Gastroesophageal sphincter (tissue), 4 donors: ENCODE results near the gene NUP188. TPM values are rescaled to one million over a fixed set of nuclear protein-coding genes. Genes with fewer than 3 reads are reported as not detected.

Experiments
- ATAC-seq: fragments of 150-250 bp; one replicate; pipeline ENCODE4 v1.9.1; 2016; ENCODE audit warnings: mild to moderate bottlenecking, moderate library complexity
- H3K27ac ChIP-seq, 4 donors: fragments of 200-600 bp; sonication (generic) in 3 of 4; 1 replicate in 3 of 4; 2 replicates in 1 of 4; pipeline ENCODE4 v1.5.1; 2016 to 2019
- H3K27me3 ChIP-seq: fragments of 200-600 bp; sonication (generic); one replicate; pipeline ENCODE4 v1.5.1; 2019
- H3K36me3 ChIP-seq, 2 donors: fragments of 200-600 bp; sonication (generic); one replicate each; pipeline ENCODE4 v1.5.1; 2019; ENCODE audit warnings: control low read depth in 1 of 2
- H3K4me1 ChIP-seq, 3 donors: fragments of 200-600 bp; sonication (generic); 1 replicate in 2 of 3; 2 replicates in 1 of 3; pipeline ENCODE4 v1.5.1; 2016 to 2019; ENCODE audit warnings: control low read depth in 2 of 3
- H3K4me3 ChIP-seq, 2 donors: fragments of 200-600 bp; sonication (generic); one replicate each; pipeline ENCODE4 v1.5.1; 2019; ENCODE audit warnings: mild to moderate bottlenecking in 1 of 2, moderate library complexity in 1 of 2
- H3K9me3 ChIP-seq, 3 donors: fragments of 200-600 bp; sonication (generic); one replicate each; pipeline ENCODE4 v1.5.1; 2017 to 2019; ENCODE audit warnings: control low read depth in 2 of 3
- CTCF ChIP-seq, 4 experiments: fragments of 200-600 bp in 2 of 4; fragments of 450-650 bp in 2 of 4; sonication (generic) in 1 of 4; IDR thresholded peaks; one replicate each; pipeline ENCODE4 v1.5.1; 2017 to 2019; ENCODE audit warnings: antibody characterized with exemption in 4 of 4, mild to moderate bottlenecking in 2 of 4, moderate library complexity in 2 of 4
- EP300 ChIP-seq: sonication (generic); formaldehyde crosslinking; IDR thresholded peaks from one replicate; pipeline ENCODE4 v1.6.1; 2017; ENCODE audit warnings: antibody characterized with exemption, mild to moderate bottlenecking
- POLR2A ChIP-seq, 2 donors: fragments of 450-650 bp; IDR thresholded peaks; one replicate each; pipeline ENCODE4 v1.6.1; 2017; ENCODE audit warnings: antibody characterized with exemption in 2 of 2, mild to moderate bottlenecking in 2 of 2, moderate library complexity in 1 of 2
- POLR2AphosphoS5 ChIP-seq: sonication (generic); formaldehyde crosslinking; IDR thresholded peaks from one replicate; pipeline ENCODE4 v1.6.1; 2017; ENCODE audit warnings: antibody characterized with exemption
- WGBS, 2 donors: methylation state at CpG; one replicate each; pipeline ENCODE4 v1.1.5; 2018; ENCODE audit warnings: low coverage in 1 of 2; 5-methylcytosine and 5-hydroxymethylcytosine counted together
- total RNA-seq, 4 donors: library from RNA; depleted of rRNA; stranded (reverse); fragments of >200 nt; gene quantifications; one replicate each; pipeline ENCODE4 v1.1.0, GENCODE V29; 2016

NUP188 gene
- total RNA-seq, 4 donors from 2014 or later: 18.6 to 32.7 (median 29.1) TPM

GRCh38 chr9:129012893-129013448 is 65.5 kb downstream of the NUP188 start:
- TF ChIP-seq POLR2A (IDR thresholded peaks at IDR 0.05) (no peak), POLR2AphosphoS5 (no peak), CTCF (IDR thresholded peaks at IDR 0.05) (no peak), EP300 (no peak)

GRCh38 chr9:129013674-129014073 is 66.2 kb downstream of the NUP188 start:
- Histone ChIP-seq H3K9me3 (no peaks in the 10 kb centered on the region), H3K27me3 (no peaks in the 10 kb centered on the region), H3K27ac (no peak overlapping the region), H3K4me1 (no peaks in the 10 kb centered on the region), H3K4me3 (no peak overlapping the region), H3K36me3 (peaks cover 0 to 91% of the 10 kb centered on the region in 2 donors)
- no peak for ATAC-seq
- no CpG with 5 or more reads among the region's 11 CpGs for whole genome bisulfite sequencing, 2 donors
- TF ChIP-seq EP300 (no peak), POLR2A (IDR thresholded peaks at IDR 0.05) (no peak), CTCF (IDR thresholded peaks at IDR 0.05) (no peak), POLR2AphosphoS5 (no peak)

More at GRCh38 chr9:129012893-129013448, 65.5 kb downstream of the NUP188 start:
- 88% methylated on average over 9 of the region's 16 CpGs; no CpG with 5 or more reads in 1 of the 2 donors for WGBS, 2 donors
- Histone ChIP-seq H3K36me3 (peaks cover 0 to 91% of the 10 kb centered on the region in 2 donors), H3K4me1 (peaks cover 0 to 4% (median 0%) of the 10 kb centered on the region in 3 donors), H3K4me3 (no peak overlapping the region), H3K9me3 (no peaks in the 10 kb centered on the region), H3K27me3 (no peaks in the 10 kb centered on the region), H3K27ac (no peak overlapping the region)
- ATAC-seq: no peak

GRCh38 chr9:129014124-129014523 is 66.6 kb downstream of the NUP188 start:
- peaks cover 0 to 91% of the 10 kb centered on the region in 2 donors for H3K36me3 ChIP-seq
- ATAC-seq: no peak
- no peak for TF ChIP-seq POLR2A (IDR thresholded peaks at IDR 0.05)
- TF ChIP-seq CTCF (IDR thresholded peaks at IDR 0.05): no peak
- no peak for TF ChIP-seq EP300
- no peak for TF ChIP-seq POLR2AphosphoS5
- WGBS, 2 donors: no CpG with 5 or more reads among the region's 11 CpGs
- H3K27ac ChIP-seq: no peak overlapping the region
- H3K9me3 ChIP-seq: no peaks in the 10 kb centered on the region
- no peaks in the 10 kb centered on the region for H3K27me3 ChIP-seq
- H3K4me3 ChIP-seq: no peak overlapping the region
- H3K4me1 ChIP-seq: no peaks in the 10 kb centered on the region

- Histone ChIP-seq H3K4me1 (no peaks in the 10 kb centered on the region), H3K9me3 (no peaks in the 10 kb centered on the region), H3K27me3 (no peaks in the 10 kb centered on the region), H3K36me3 (peaks cover 0 to 91% of the 10 kb centered on the region in 2 donors), H3K4me3 (no peak overlapping the region), H3K27ac (no peak overlapping the region)
- 81 to 100% methylated on average over 1 to 3 of the region's 8 CpGs for WGBS, 2 donors
- no peak for ATAC-seq
- TF ChIP-seq EP300 (no peak), POLR2AphosphoS5 (no peak), POLR2A (IDR thresholded peaks at IDR 0.05) (no peak), CTCF (IDR thresholded peaks at IDR 0.05) (no peak)
Measured at GRCh38 chr9:129014608-129015007, 67.1 kb downstream of the NUP188 start.

GRCh38 chr9:129021091-129021490 is 73.6 kb downstream of the NUP188 start:
- Histone ChIP-seq H3K27me3 (no peaks in the 10 kb centered on the region), H3K4me1 (peaks cover 0 to 30% (median 5%) of the 10 kb centered on the region in 3 donors), H3K4me3 (no peak overlapping the region), H3K27ac (no peak overlapping the region), H3K36me3 (peaks cover 0 to 42% of the 10 kb centered on the region in 2 donors), H3K9me3 (no peaks in the 10 kb centered on the region)
- ATAC-seq: peak; percentile 30
- WGBS, 2 donors: 61 to 63% methylated on average over 4 of the region's 8 CpGs
- TF ChIP-seq POLR2AphosphoS5: no peak
- no peak for TF ChIP-seq CTCF (IDR thresholded peaks at IDR 0.05)
- no peak for TF ChIP-seq POLR2A (IDR thresholded peaks at IDR 0.05)
- no peak for TF ChIP-seq EP300
